K562 (cell line): Measurements from ENCODE around the gene FANCD2OS. TPM values are rescaled to one million over a fixed set of nuclear protein-coding genes. Genes with fewer than 3 reads are reported as not detected.

Experiments used
- CHD2 ChIP-seq: IDR thresholded peaks from 2 replicates; pipeline ENCODE4 v1.6.1; 2011; ENCODE audit warnings: low read depth, low read length
- CSDE1 ChIP-seq, 2 experiments: fragments of 450-650 bp; IDR thresholded peaks; 2 replicates each; pipeline ENCODE4 v1.6.1; 2016; ENCODE audit warnings: mild to moderate bottlenecking in 1 of 2
- EGR1 ChIP-seq: fragments of 450-650 bp; conservative IDR thresholded peaks from 2 replicates; pipeline ENCODE4 v1.6.1; 2017; ENCODE audit warnings: mild to moderate bottlenecking
- ELF1 ChIP-seq: fragments of 200-800 bp; sonication (Bioruptor generic); IDR thresholded peaks from 2 replicates; pipeline ENCODE4 v1.6.1; 2016; ENCODE audit warnings: missing genetic modification characterization, missing compliant biosample characterization
- EWSR1 ChIP-seq: fragments of 450-650 bp; IDR thresholded peaks from 2 replicates; pipeline ENCODE4 v1.6.1; 2018; ENCODE audit warnings: borderline replicate concordance, mild to moderate bottlenecking, low read depth, moderate library complexity; ENCODE audit not compliant: partially characterized antibody
- HMG20B ChIP-seq: fragments of 250-450 bp; sonication (Bioruptor Pico); IDR thresholded peaks from 2 replicates; pipeline ENCODE4 v1.5.0; 2021; ENCODE audit warnings: mild to moderate bottlenecking
- KDM2B ChIP-seq: fragments of 250-450 bp; sonication (Bioruptor Pico); IDR thresholded peaks from 2 replicates; pipeline ENCODE4 v1.8.0; 2021; ENCODE audit warnings: mild to moderate bottlenecking, moderate library complexity
- MAZ ChIP-seq, 2 experiments: fragments of 450-650 bp in 1 of 2; sonication (generic) in 1 of 2; formaldehyde crosslinking; IDR thresholded peaks in 1 of 2; conservative IDR thresholded peaks in 1 of 2; 2 replicates each; pipeline versions ENCODE4 v1.4.0 to v1.5.0; 2020; ENCODE audit warnings: mild to moderate bottlenecking in 1 of 2, missing genetic modification reagents in 1 of 2
- NUFIP1 ChIP-seq: fragments of 450-650 bp; IDR thresholded peaks from 2 replicates; pipeline ENCODE4 v1.6.1; 2018; ENCODE audit not compliant: partially characterized antibody
- PCBP1 ChIP-seq: fragments of 200-400 bp; formaldehyde crosslinking; IDR thresholded peaks from 2 replicates; pipeline ENCODE4 v1.6.1; 2018; ENCODE audit warnings: mild to moderate bottlenecking, low read depth, low read length; ENCODE audit not compliant: poor library complexity, severe bottlenecking
- POLR3G ChIP-seq: IDR thresholded peaks from 2 replicates; pipeline ENCODE4 v1.6.1; 2011; ENCODE audit not compliant: insufficient read length, insufficient replicate concordance; ENCODE audit errors: extremely low read depth
- PTRF ChIP-seq: fragments of 450-650 bp; IDR thresholded peaks from 2 replicates; pipeline ENCODE4 v1.6.1; 2016; ENCODE audit warnings: mild to moderate bottlenecking, missing genetic modification characterization, missing compliant biosample characterization
- RNF2 ChIP-seq: sonication (generic); IDR thresholded peaks from 2 replicates; pipeline ENCODE4 v1.6.1; 2016
- SIN3B ChIP-seq: fragments of 450-650 bp; IDR thresholded peaks from 2 replicates; pipeline ENCODE4 v1.6.1; 2017; ENCODE audit warnings: low read depth, mild to moderate bottlenecking, moderate library complexity
- SMARCB1 ChIP-seq: IDR thresholded peaks from 2 replicates; pipeline ENCODE4 v1.6.1; 2011; ENCODE audit warnings: improper control_type of control experiment, low read depth; ENCODE audit not compliant: insufficient read length
- STAT5A ChIP-seq: IDR thresholded peaks from 2 replicates; pipeline ENCODE4 v1.6.1; 2012; ENCODE audit warnings: low read length, inconsistent platforms, borderline replicate concordance
- TARDBP ChIP-seq: fragments of 450-650 bp; IDR thresholded peaks from 2 replicates; pipeline ENCODE4 v1.6.1; 2016
- TCF7 ChIP-seq: sonication (generic); IDR thresholded peaks from 2 replicates; pipeline ENCODE4 v1.6.1; 2016; ENCODE audit warnings: antibody characterized with exemption, borderline replicate concordance
- TEAD4 ChIP-seq, 2 experiments: sonication (generic) in 1 of 2; formaldehyde crosslinking in 1 of 2; IDR thresholded peaks; 2 replicates each; pipeline versions ENCODE4 v1.6.1 to v1.8.0; 2012 to 2022; ENCODE audit warnings: borderline replicate concordance in 1 of 2, inconsistent platforms in 1 of 2, low read length in 1 of 2, mild to moderate bottlenecking in 1 of 2, missing genetic modification reagents in 1 of 2
- ZBED1 ChIP-seq: IDR thresholded peaks from 2 replicates; pipeline ENCODE4 v1.6.1; 2014
- ZBTB7A ChIP-seq: IDR thresholded peaks from 2 replicates; pipeline ENCODE4 v1.6.1; 2011; ENCODE audit warnings: low read depth, mild to moderate bottlenecking, low read length, moderate library complexity, borderline replicate concordance; ENCODE audit not compliant: control insufficient read depth
- ZNF217 ChIP-seq: sonication (generic); formaldehyde crosslinking; IDR thresholded peaks from 2 replicates; pipeline ENCODE4 v1.8.0; 2022; ENCODE audit warnings: mild to moderate bottlenecking, missing genetic modification reagents
- ZNF668 ChIP-seq: fragments of 250-450 bp; sonication (Bioruptor Pico); IDR thresholded peaks from 2 replicates; pipeline ENCODE4 v1.8.0; 2022; ENCODE audit warnings: mild to moderate bottlenecking, inconsistent platforms
- polyA plus RNA-seq, 8 experiments: library from polyadenylated mRNA; depleted of rRNA in 4 of 8; stranded (reverse) in 5 of 8; unstranded in 3 of 8; fragments of >200 nt; fragmentation: Nextera tagmentation in 2 of 8; fragmentation: Illumina TruSeq in 1 of 8; extraction: Ambion mirVana in 2 of 8; extraction: Trizol in 1 of 8; gene quantifications; 2 replicates each; pipeline versions ENCODE4 v1.2.1 to v1.2.3, GENCODE V29; 2011 to 2014; ENCODE audit warnings: inconsistent platforms in 1 of 8, missing spikeins in 1 of 8
- total RNA-seq, 7 experiments: library from RNA; depleted of rRNA in 6 of 7; stranded (reverse); fragments of >200 nt in 6 of 7; fragmentation: Illumina TruSeq in 2 of 7; extraction: Trizol in 2 of 7; gene quantifications; 2 replicates each; pipeline versions ENCODE4 v1.2.1 to v1.2.3, GENCODE V29; 2011 to 2021; ENCODE audit warnings: low replicate concordance in 1 of 7
- TF ChIP-seq, protein P1 (sequence below): fragments of 250-450 bp; sonication (Bioruptor Pico); IDR thresholded peaks from 2 replicates; pipeline ENCODE4 v1.5.0; 2021

The FANCD2OS gene
- total and polyA plus RNA-seq, 9 of the 15 experiments (the other 6 are each of a cell fraction or from before 2014, with no cell fraction given): not detected

DNA sequence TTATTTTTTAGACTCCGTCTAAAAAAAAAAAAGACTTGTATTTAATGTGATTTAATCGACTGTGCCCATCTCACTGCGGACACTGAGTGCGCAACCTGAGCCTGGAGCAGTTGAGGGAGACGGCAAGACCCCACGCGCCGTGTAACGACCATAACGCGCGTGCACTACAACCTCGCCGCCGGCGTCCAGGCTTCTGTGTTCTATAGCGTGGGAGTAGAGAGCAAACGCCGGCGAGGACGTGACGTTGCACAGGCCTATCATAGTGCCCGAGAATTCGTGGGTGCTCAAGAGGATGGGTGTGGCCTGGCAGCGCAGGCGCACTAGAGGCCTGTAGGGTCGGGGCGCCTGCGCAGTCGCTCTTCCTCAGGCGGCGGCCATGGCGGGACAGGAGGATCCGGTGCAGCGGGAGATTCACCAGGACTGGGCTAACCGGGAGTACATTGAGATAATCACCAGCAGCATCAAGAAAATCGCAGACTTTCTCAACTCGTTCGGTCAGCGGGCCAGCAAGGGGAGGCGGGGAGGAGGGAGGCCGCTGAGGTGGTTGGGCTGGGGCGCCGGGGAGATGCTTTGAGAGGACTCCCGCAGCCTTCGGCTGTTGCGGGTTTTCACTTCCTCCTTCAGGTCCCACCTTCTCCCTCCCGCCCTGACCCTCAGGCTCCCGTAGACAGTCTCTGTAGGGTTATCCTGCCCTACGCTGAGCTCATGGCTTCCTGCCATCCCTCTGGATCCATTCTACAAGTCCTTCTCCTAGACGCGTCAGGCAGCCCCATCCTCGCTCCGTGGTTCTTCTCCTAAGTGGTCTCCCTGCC is 7.5 kb upstream of the FANCD2OS start, which contains the start of gene BRK1 (continued):
- TF ChIP-seq CHD2 (peak; percentile 78), HMG20B (CRISPR knock-in tag) (no peak), ZNF668 (CRISPR knock-in tag) (no peak), EGR1 (peak; percentile 98), PCBP1 (no peak), SIN3B (peak; percentile 56; the same call in 1 of the 2 replicates), STAT5A (no peak), ZBED1 (peak; percentile 61; the same call in 1 of the 2 replicates), PTRF (tag) (no peak), MAZ (CRISPR knock-in tag; conservative IDR thresholded peaks at IDR 0.05 in 1 of 2, IDR thresholded peaks at IDR 0.05 in 1 of 2) (peak; percentile 51 to 60), NUFIP1 (no peak), POLR3G (no peak), CSDE1 (IDR thresholded peaks at IDR 0.05) (peak in 1 of 2 experiments; percentile 48; a peak in 1 of 4 replicates), TEAD4 (IDR thresholded peaks at IDR 0.05; ENCODE audit: low read length) (peak; percentile 47), TEAD4 (CRISPR knock-in tag; IDR thresholded peaks at IDR 0.05; ENCODE audit: borderline replicate concordance) (no peak), RNF2 (peak; percentile 92), EWSR1 (no peak), ZBTB7A (peak; percentile 58; the same call in 1 of the 2 replicates), TARDBP (0 out of 2 replicates have a peak, but pooled peaks have one; percentile 56), TCF7 (no peak; the same call in 1 of the 2 replicates), ELF1 (tag) (peak; percentile 26; the same call in 1 of the 2 replicates), SMARCB1 (peak; percentile 60), ZNF217 (CRISPR knock-in tag) (no peak), KDM2B (CRISPR knock-in tag) (no peak)
- TF ChIP-seq, protein P1, sequence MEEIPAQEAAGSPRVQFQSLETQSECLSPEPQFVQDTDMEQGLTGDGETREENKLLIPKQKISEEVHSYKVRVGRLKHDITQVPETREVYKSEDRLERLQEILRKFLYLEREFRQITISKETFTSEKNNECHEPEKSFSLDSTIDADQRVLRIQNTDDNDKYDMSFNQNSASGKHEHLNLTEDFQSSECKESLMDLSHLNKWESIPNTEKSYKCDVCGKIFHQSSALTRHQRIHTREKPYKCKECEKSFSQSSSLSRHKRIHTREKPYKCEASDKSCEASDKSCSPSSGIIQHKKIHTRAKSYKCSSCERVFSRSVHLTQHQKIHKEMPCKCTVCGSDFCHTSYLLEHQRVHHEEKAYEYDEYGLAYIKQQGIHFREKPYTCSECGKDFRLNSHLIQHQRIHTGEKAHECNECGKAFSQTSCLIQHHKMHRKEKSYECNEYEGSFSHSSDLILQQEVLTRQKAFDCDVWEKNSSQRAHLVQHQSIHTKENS (CRISPR knock-in tag): no peak
